Transverse colon (tissue), 3 donors: ENCODE data around the gene IPPK.
"Not testable (repeated sequence)": the region's sequence is repeated elsewhere in the genome, so short reads cannot be mapped to it uniquely, and the experiment has no call there.

Experiments
- POLR2A ChIP-seq: fragments of 450-650 bp; IDR thresholded peaks from one replicate; pipeline ENCODE4 v1.6.1; 2016; ENCODE audit warnings: antibody characterized with exemption, mild to moderate bottlenecking, moderate library complexity
- TF ChIP-seq, protein P1 (sequence below), 5 experiments: fragments of 200-600 bp in 3 of 5; fragments of 450-650 bp in 2 of 5; sonication (generic) in 3 of 5; IDR thresholded peaks; 1 replicate in 2 of 5; 2 replicates in 3 of 5; pipeline ENCODE4 v1.5.1; 2016 to 2017; ENCODE audit warnings: antibody characterized with exemption in 5 of 5, inconsistent platforms in 3 of 5, mild to moderate bottlenecking in 2 of 5, moderate library complexity in 1 of 5

DNA sequence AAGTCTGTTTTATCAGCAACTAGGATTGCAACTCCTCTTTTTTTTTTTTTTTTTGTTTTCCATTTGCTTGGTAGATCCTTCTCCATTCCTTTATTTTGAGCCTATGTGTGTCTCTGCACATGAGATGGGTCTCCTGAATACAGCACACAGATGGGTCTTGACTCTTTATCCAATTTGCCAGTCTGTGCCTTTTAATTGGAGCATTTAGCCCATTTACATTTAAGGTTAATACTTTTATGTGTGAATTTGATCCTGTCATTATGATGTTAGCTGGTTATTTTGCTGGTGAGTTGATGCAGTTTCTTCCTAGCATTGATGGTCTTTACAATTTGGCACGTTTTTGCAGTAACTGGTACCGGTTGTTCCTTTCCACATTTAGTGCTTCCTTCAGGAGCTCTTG is 98.1 kb downstream of the IPPK start:
- TF ChIP-seq, protein P1, sequence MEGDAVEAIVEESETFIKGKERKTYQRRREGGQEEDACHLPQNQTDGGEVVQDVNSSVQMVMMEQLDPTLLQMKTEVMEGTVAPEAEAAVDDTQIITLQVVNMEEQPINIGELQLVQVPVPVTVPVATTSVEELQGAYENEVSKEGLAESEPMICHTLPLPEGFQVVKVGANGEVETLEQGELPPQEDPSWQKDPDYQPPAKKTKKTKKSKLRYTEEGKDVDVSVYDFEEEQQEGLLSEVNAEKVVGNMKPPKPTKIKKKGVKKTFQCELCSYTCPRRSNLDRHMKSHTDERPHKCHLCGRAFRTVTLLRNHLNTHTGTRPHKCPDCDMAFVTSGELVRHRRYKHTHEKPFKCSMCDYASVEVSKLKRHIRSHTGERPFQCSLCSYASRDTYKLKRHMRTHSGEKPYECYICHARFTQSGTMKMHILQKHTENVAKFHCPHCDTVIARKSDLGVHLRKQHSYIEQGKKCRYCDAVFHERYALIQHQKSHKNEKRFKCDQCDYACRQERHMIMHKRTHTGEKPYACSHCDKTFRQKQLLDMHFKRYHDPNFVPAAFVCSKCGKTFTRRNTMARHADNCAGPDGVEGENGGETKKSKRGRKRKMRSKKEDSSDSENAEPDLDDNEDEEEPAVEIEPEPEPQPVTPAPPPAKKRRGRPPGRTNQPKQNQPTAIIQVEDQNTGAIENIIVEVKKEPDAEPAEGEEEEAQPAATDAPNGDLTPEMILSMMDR (IDR thresholded peaks at IDR 0.05) = not testable (repeated sequence)
- not testable (repeated sequence) for TF ChIP-seq POLR2A
